Activated T-helper 1 cell treated with anti-CD3 and anti-CD28 coated beads, Interleukin-12 subunit alpha, Interleukin-12 subunit beta, Interleukin-2, Interleukin-4 antibody, amounts not matched to agents 30 ng/mL and 10 ng/mL and 1 ng/mL, durations not matched to agents 14 hours and 24 hours and 36 hours (primary cell): ENCODE measurements around the gene RABEP2. TPM values are rescaled to one million over a fixed set of nuclear protein-coding genes. Genes with fewer than 3 reads are reported as not detected.
"Not testable (repeated sequence)": the region's sequence is repeated elsewhere in the genome, so short reads cannot be mapped to it uniquely, and the experiment has no call there.

ENCODE experiments used
- DNase-seq: peaks from one replicate; pipeline ENCODE4 v3.0.0; 2021; ENCODE audit warnings: low spot score
- H3K27ac Mint-ChIP-seq: one replicate; pipeline ENCODE4 v1.8.0; 2021; ENCODE audit warnings: mild to moderate bottlenecking, mixed read lengths
- H3K27me3 Mint-ChIP-seq: one replicate; pipeline ENCODE4 v1.8.0; 2022; ENCODE audit warnings: mild to moderate bottlenecking, moderate library complexity, mixed read lengths; ENCODE audit not compliant: insufficient read depth
- H3K36me3 Mint-ChIP-seq: one replicate; pipeline ENCODE4 v1.8.0; 2021; ENCODE audit warnings: low read depth, mixed read lengths
- H3K4me1 Mint-ChIP-seq: one replicate; pipeline ENCODE4 v1.8.0; 2021; ENCODE audit warnings: low read depth, mixed read lengths
- H3K4me3 Mint-ChIP-seq: one replicate; pipeline ENCODE4 v1.8.0; 2021; ENCODE audit warnings: mild to moderate bottlenecking, moderate library complexity, mixed read lengths
- H3K9me3 Mint-ChIP-seq: one replicate; pipeline ENCODE4 v1.8.0; 2021; ENCODE audit warnings: mixed read lengths
- intact Hi-C: fragments of 100-400 bp; cut with micrococcal nuclease; formaldehyde crosslinking; loops from one replicate; pipeline ENCODE4 v1.15.1; 2024
- total RNA-seq: library from RNA; stranded (reverse); gene quantifications from 2 replicates; pipeline ENCODE4 v1.2.3, GENCODE V29; 2022

RABEP2 gene
- total RNA-seq, 1 donor from 2014 or later: 18.3 TPM

DNA sequence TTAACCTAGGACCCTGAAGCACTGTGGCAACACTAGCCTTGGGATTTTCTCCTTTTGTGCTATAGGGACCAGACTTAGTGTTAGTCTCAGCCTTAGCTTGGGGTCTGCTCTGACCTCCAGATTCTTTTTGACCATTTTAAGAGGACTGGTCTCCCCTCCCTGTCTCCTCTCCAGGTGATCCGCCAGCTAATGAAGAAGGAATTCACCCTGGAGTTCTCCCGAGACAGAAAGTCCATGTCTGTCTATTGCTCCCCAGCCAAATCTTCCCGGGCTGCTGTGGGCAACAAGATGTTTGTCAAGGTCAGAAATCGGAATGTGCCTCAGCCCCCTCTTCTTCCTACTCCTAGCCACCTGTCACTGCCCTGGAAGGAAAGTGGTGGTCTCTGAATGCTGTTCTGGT lies 27.2 kb downstream of the RABEP2 start:
- Mint-ChIP-seq H3K27me3 (peaks cover 1% of the 10 kb centered on the region), H3K4me3 (no peak overlapping the region), H3K4me1 (no peaks in the 10 kb centered on the region), H3K27ac (no peak overlapping the region), H3K9me3 (no peaks in the 10 kb centered on the region), H3K36me3 (no peaks in the 10 kb centered on the region)
- intact Hi-C loops: no loop called here
- DNase-seq: no peak

DNA sequence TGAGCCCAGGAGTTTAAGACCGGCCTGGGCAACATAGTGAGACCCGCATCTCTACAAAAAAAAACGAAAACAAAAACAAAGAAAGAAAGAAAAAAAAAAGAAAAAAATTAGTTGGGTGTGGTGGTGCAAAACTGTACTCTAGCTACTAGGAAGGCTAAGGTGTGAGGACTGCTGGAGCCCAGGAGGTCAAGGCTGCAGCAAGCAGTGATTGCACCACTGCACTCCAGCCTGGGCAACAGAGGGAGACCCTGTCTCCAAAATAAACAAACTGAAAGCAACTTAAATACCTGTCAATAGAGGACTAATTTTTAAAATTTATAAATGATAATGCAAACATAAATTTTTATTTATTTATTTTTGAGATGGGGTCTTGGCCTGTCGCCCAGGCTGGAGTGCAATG lies 29.4 kb downstream of the RABEP2 start:
- no peak overlapping the region for H3K27ac Mint-ChIP-seq
- intact Hi-C loops: no loop called here
- no peaks in the 10 kb centered on the region for H3K36me3 Mint-ChIP-seq

DNA sequence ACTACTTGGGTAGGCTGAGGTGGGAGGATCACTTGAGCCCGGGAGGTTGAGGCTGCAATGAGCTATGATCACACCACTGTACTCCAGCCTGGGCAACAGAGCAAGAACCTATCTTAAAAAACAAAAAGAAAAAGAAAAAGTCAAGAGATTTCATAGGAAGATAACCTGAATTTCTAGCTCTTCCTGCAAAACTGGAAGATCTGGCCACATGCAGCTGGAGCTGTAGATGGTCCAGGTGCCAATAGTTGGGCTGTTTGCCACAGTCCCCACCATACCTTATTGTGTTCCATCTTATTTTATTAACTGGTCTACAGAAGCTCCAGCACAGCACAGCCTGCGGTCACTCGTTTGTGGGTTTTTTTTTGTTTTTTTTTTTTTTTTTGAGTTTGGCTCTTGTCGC lies 31.7 kb downstream of the RABEP2 start:
- Mint-ChIP-seq H3K9me3 (no peaks in the 10 kb centered on the region), H3K4me3 (no peak overlapping the region), H3K4me1 (no peaks in the 10 kb centered on the region), H3K27ac (no peak overlapping the region), H3K36me3 (no peaks in the 10 kb centered on the region), H3K27me3 (peaks cover 1% of the 10 kb centered on the region)
- no peak for DNase-seq
- intact Hi-C loops: no loop called here

More for the DNA sequence above, 29.4 kb downstream of the RABEP2 start:
- H3K27me3 Mint-ChIP-seq: peaks cover 1% of the 10 kb centered on the region
- DNase-seq: no peak
- no peaks in the 10 kb centered on the region for H3K4me1 Mint-ChIP-seq
- no peak overlapping the region for H3K4me3 Mint-ChIP-seq
- no peaks in the 10 kb centered on the region for H3K9me3 Mint-ChIP-seq

DNA sequence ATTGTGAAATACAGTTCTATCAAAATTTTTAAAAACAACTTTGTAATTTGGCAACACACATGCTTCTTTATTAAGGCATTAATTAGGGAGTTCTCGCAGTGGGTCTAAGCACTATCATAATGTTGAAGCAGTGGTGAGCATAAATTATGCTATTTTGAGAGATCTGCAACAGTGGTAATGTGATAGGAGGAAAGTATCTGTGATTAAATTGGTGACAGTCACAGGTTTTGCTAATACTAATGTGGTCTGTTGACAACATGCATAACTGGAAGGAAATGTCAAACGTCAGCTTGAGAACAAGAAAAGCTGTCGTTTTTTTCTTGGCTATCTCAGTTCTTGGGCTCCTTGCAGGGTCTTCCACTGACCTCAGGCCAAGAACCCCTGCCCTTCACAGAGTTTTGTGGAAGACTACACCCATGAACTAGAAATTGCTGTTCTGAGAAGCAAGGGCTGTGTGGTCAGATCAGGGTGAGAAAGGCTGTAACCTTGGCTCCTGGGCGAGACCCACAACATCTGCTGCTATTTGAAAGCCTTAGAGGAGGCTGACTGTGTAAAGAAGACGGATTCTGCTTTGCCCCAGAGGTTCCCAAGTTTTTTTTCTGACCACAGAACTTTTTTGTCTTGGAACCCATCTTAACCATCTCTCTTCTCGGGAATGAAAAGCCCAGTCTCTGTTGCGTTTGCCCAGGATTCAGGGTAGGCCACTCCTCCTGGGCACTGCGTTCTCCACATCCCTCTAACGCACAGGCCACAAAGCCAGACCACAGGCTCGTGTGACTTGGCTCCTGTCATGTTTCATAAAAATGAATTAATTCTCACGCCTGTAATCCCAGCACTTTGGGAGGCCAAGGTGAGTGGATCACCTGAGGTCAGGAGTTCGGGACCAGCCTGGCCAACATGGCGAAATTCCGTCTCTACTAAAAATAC lies 32.8 kb downstream of the RABEP2 start:
- no peaks in the 10 kb centered on the region for H3K36me3 Mint-ChIP-seq
- H3K27me3 Mint-ChIP-seq: peaks cover 1% of the 10 kb centered on the region
- intact Hi-C loops: no loop called here
- no peak overlapping the region for H3K4me3 Mint-ChIP-seq
- H3K9me3 Mint-ChIP-seq: no peaks in the 10 kb centered on the region
- DNase-seq: no peak
- H3K4me1 Mint-ChIP-seq: no peaks in the 10 kb centered on the region
- H3K27ac Mint-ChIP-seq: no peak overlapping the region

DNA sequence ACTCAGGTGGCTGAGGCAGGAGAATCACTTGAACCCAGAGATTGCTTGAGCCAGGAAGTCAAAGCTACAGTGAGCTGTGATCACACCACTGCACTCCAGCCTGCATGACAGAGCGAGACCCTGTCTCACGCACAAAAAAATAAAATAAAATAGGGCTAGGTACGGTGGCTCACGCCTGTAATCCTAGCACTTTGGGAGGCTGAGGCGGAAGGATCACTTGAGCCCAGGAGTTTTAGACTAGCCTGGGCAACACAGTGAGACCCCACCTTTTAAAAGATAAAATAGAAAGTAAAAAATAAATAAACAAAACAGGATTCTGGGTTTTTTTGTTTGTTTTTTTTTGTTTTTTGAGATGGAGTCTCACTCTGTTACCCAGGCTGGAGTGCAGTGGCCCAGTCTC lies 34.7 kb downstream of the RABEP2 start:
- H3K9me3 Mint-ChIP-seq, H3K4me1 Mint-ChIP-seq, intact Hi-C loops, H3K36me3 Mint-ChIP-seq, H3K27ac Mint-ChIP-seq, DNase-seq, H3K4me3 Mint-ChIP-seq, H3K27me3 Mint-ChIP-seq: not testable (repeated sequence)

DNA sequence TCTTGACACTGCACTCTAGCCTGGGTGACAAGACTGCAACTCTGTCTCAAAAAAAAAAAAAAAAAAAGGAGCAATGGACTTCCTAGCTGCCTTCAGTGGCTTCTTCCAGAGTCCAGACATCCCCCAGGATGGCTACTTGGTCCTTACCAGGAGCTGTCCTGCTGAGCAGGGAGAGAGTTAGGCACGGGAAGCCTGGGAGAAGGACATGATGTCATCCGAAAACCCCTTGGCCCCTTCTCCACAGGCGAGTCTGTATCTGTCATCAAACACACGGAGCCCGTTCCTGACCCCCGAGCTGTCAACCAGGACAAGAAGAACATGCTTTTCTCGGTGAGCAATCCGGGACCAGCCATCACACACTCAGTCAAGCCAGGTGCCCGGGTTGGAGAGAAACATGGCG lies 38.1 kb downstream of the RABEP2 start:
- H3K27me3 Mint-ChIP-seq: no peaks in the 10 kb centered on the region
- H3K4me3 Mint-ChIP-seq: no peak overlapping the region
- no peak for DNase-seq
- no peaks in the 10 kb centered on the region for H3K4me1 Mint-ChIP-seq
- intact Hi-C loops: no loop called here
- H3K9me3 Mint-ChIP-seq: no peaks in the 10 kb centered on the region
- H3K27ac Mint-ChIP-seq: no peak overlapping the region
- no peaks in the 10 kb centered on the region for H3K36me3 Mint-ChIP-seq

DNA sequence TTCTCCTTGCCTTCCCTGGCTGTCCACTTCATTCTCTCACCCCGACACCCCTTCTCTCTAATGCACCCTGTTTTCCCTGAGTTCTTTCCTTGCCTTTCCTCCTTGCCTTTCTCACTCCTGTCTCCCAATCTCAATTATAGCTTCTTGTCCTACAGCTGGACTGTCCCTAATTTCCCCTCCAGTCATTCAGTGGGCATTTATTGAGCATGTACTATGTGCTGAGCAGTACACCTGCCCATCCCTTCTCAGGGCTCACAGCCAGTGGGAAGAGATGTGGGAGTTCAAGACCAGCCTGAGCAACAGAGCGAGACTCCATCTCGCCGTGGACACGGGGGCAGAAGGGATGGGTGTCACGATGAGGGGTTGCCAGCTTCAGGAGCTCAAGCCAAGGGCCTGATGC lies 41.0 kb downstream of the RABEP2 start:
- H3K36me3 Mint-ChIP-seq: no peaks in the 10 kb centered on the region
- no peak for DNase-seq
- H3K27me3 Mint-ChIP-seq: peaks cover 2% of the 10 kb centered on the region
- H3K9me3 Mint-ChIP-seq: no peaks in the 10 kb centered on the region
- intact Hi-C loops: no loop called here
- H3K4me3 Mint-ChIP-seq: no peak overlapping the region
- peaks cover 12% of the 10 kb centered on the region for H3K4me1 Mint-ChIP-seq
- H3K27ac Mint-ChIP-seq: peak overlapping the region; percentile 25

DNA sequence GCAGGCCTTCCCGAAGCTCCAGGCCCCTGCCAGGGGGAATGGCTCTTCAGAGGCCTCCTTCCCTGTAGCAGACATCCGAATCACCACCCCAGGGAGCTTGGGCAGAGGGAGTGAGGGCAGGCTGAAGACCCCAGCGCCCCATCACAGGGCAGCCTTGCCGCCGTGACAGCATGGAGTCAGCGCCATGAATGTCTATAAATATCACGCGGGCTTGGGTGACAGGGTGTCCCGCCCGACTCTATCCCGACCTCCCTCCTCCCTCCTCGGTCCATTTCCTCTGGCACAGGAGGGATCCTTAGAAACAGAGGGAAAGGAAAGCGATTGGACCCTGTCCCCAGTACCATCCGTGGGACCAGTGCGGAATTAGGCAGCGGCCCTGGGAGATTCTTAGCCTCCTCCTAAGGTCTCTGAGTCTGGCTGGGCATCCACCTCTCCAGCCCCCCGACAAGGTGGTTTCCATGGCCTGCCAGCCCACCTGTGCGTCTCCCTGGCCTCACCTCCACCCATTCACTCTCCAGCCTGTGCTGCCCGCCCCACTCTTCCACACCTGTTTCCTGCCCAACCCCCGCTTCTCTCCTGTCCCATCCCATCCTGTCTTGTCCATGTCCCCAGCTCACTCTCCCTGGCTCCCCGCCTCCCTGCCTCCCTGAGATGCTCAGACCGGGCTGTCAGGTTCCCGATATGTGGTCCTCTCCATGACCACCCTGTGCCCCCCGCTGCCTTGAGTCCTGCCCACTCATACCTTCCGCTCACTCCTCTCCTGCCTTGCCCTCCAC lies 41.6 kb downstream of the RABEP2 start:
- intact Hi-C loops: no loop called here
- Mint-ChIP-seq H3K27ac (peak overlapping the region; percentile 25), H3K27me3 (peaks cover 2% of the 10 kb centered on the region), H3K4me1 (peaks cover 18% of the 10 kb centered on the region), H3K9me3 (no peaks in the 10 kb centered on the region), H3K4me3 (no peak overlapping the region), H3K36me3 (no peaks in the 10 kb centered on the region)
- DNase-seq: no peak

DNA sequence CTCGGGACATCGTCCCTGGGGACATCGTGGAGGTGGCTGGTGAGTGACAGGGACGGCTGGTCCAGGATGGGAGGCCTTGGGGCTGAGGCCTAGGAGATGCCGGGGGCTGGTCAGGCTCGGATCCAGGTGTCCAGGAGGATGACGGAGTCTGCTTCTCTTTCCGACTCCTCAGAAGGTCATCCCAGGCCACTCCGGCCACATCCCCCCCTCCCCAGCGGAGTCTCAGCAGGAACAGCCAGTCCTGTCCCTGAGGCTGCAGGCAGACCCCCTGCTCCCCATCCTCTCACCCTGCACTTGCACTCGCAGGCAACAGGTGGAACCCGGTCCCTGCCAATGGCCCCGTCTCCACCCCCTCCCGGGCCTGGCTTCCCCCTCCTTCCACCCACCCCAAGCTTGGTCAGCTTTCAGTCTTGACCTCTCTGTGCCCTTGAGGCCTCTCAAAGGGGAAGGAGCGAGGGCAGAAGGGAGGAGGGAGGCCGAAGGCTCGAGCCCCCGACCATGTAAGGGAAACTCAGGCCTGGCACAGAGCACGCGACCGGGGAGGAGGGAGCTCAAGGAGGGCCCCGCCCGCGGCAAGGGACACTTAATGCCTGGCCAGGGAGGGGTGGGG lies 42.4 kb downstream of the RABEP2 start:
- peaks cover 18% of the 10 kb centered on the region for H3K4me1 Mint-ChIP-seq
- no peaks in the 10 kb centered on the region for H3K36me3 Mint-ChIP-seq

DNA sequence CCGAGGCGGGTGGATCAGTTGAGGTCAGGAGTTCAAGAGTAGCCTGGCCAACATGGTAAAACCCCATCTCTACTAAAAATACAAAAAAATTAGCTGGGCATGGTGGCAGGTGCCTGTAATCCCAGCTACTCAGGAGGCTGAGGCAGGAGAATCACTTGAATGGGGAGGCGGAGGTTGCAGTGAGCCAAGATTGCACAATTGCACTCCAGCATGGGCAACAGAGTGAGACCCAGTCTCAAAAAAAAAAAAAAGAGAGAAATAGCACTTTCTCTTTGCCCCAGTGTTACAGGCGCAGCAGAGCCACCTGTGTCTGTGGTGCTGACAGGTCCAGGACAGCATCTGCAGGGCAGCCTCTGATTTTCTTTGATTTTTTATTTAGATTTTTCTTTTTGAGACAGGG lies 43.5 kb downstream of the RABEP2 start:
- intact Hi-C loops, H3K36me3 Mint-ChIP-seq, H3K9me3 Mint-ChIP-seq, H3K27ac Mint-ChIP-seq, DNase-seq, H3K27me3 Mint-ChIP-seq: not testable (repeated sequence)
- Mint-ChIP-seq H3K4me3 (peak overlapping the region; percentile 74), H3K4me1 (peaks cover 18% of the 10 kb centered on the region)

More for the DNA sequence above, 42.4 kb downstream of the RABEP2 start:
- no peak for DNase-seq
- H3K27me3 Mint-ChIP-seq: peaks cover 2% of the 10 kb centered on the region
- H3K4me3 Mint-ChIP-seq: no peak overlapping the region
- no peak overlapping the region for H3K27ac Mint-ChIP-seq
- intact Hi-C loops: no loop called here
- H3K9me3 Mint-ChIP-seq: no peaks in the 10 kb centered on the region

DNA sequence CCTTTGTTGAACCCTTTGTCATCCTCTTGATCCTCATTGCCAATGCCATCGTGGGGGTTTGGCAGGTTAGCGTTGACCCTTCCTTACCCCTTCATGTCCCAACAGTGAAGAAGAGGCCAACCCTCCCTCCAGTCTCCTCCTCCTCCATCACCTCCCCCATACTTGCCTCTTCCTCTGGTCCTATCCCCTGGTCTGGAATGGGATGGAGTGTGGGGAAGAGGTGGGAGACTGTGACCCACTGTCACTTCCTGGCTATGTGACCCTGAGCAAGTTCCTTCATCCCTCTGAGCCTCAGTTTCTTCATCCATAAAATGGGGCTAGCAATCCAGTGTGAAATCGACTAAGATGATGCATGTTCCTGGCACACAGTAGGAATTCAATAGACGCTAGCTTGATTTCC lies 44.1 kb downstream of the RABEP2 start:
- intact Hi-C loops: loop anchor here (1.0 kb wide), 2 partner anchors 18 to 35 kb away; partner anchors contain the start of genes SH2B1 and TUFM
- H3K9me3 Mint-ChIP-seq: no peaks in the 10 kb centered on the region
- no peaks in the 10 kb centered on the region for H3K36me3 Mint-ChIP-seq

DNA sequence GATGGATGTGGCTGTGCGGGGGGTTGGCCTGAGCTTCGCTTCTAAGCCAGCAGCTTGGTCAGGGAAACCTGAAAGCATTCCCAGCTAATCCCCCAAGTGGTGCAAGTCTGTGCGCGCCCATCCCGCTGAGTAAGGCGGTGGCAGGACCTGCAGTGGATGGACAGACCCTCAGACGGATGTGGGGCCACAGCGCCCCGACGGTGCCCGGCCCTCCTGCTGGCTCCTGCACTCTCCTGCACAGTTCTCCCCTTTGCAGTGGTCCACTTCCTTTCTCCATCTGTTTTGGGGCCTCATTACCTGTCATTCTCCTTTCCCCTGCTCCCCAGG lies 44.5 kb downstream of the RABEP2 start:
- Mint-ChIP-seq H3K4me3 (peak overlapping the region; percentile 74), H3K9me3 (no peaks in the 10 kb centered on the region)
- intact Hi-C loops: loop anchor here (1.0 kb wide), 2 partner anchors 17 to 34 kb away; partner anchors contain the start of genes SH2B1 and TUFM

More for the DNA sequence above, 44.1 kb downstream of the RABEP2 start:
- H3K27ac Mint-ChIP-seq: no peak overlapping the region
- H3K4me3 Mint-ChIP-seq: peak overlapping the region; percentile 74
- peaks cover 18% of the 10 kb centered on the region for H3K4me1 Mint-ChIP-seq
- DNase-seq: no peak
- peaks cover 2% of the 10 kb centered on the region for H3K27me3 Mint-ChIP-seq

More for the DNA sequence above, 44.5 kb downstream of the RABEP2 start:
- no peaks in the 10 kb centered on the region for H3K36me3 Mint-ChIP-seq
- H3K4me1 Mint-ChIP-seq: peaks cover 18% of the 10 kb centered on the region
- peaks cover 2% of the 10 kb centered on the region for H3K27me3 Mint-ChIP-seq
- H3K27ac Mint-ChIP-seq: no peak overlapping the region
- no peak for DNase-seq
